ENCODE measurements around the gene C11orf98. TPM values are rescaled to one million over a fixed set of nuclear protein-coding genes. Genes with fewer than 3 reads are reported as not detected.

C11orf98 gene
- total RNA-seq, 4 donors from 2014 or later: 29.2 to 97.4 (median 41.1) TPM

DNA sequence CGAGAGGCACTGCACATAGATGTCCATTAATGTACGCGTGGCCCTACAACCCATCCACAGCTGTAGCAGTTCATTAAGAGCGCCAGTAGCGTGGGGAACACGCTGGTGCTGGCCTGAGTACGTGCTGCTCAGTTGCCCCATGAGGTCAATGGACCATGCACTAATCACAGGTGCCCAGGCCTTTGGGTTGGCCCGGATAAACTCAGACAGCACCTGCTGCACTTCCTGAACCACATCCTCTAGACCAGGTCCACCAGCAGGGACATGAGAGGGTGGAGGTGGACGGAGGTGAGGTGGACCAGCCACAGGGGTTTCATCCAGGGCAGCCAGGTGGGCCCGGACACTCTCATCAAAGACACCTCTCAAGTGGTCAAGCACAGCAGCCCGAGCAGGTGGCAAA, 15.5 kb downstream of the C11orf98 start:
- DNase-seq: no peak

DNA sequence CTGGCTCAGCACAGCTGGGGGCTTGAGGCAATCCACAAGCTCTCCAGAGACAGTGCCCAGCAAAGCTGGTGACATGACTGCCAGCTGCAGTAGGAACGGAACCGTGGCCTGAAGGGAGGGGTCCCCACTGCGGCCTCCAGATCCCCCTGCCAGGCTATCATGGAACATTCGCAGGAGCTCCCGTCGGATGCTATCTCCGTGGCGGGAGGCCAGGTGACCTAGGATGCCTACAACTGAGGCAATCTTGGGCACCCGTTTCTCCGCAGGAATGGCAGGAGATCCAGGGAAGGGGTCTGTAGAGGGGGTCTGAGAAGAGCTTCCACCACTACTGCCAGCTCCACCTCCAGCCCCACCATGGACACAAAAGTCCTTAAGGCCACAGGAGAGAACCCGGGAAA, 16.0 kb downstream of the C11orf98 start:
- Histone ChIP-seq H3K4me1 (peaks cover 0 to 35% (median 13%) of the 10 kb centered on the region in 4 donors), H3K9me3 (no peaks in the 10 kb centered on the region), H3K4me3 (no peak overlapping the region), H3K27ac (no peak overlapping the region), H3K36me3 (peaks cover 0 to 28% (median 0%) of the 10 kb centered on the region in 3 donors), H3K27me3 (no peaks in the 10 kb centered on the region)
- DNase-seq: no peak
- TF ChIP-seq, protein P1, sequence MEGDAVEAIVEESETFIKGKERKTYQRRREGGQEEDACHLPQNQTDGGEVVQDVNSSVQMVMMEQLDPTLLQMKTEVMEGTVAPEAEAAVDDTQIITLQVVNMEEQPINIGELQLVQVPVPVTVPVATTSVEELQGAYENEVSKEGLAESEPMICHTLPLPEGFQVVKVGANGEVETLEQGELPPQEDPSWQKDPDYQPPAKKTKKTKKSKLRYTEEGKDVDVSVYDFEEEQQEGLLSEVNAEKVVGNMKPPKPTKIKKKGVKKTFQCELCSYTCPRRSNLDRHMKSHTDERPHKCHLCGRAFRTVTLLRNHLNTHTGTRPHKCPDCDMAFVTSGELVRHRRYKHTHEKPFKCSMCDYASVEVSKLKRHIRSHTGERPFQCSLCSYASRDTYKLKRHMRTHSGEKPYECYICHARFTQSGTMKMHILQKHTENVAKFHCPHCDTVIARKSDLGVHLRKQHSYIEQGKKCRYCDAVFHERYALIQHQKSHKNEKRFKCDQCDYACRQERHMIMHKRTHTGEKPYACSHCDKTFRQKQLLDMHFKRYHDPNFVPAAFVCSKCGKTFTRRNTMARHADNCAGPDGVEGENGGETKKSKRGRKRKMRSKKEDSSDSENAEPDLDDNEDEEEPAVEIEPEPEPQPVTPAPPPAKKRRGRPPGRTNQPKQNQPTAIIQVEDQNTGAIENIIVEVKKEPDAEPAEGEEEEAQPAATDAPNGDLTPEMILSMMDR (IDR thresholded peaks at IDR 0.05): no peak
- TF ChIP-seq POLR2A (IDR thresholded peaks at IDR 0.05): no peak

More for the DNA sequence above, 15.5 kb downstream of the C11orf98 start:
- Histone ChIP-seq H3K27me3 (no peaks in the 10 kb centered on the region), H3K4me1 (peaks cover 0 to 33% (median 13%) of the 10 kb centered on the region in 4 donors), H3K4me3 (no peak overlapping the region), H3K9me3 (no peaks in the 10 kb centered on the region), H3K36me3 (peaks cover 0 to 23% (median 0%) of the 10 kb centered on the region in 3 donors), H3K27ac (no peak overlapping the region)
- TF ChIP-seq, protein P1 (IDR thresholded peaks at IDR 0.05): no peak
- no peak for TF ChIP-seq POLR2A (IDR thresholded peaks at IDR 0.05)

DNA sequence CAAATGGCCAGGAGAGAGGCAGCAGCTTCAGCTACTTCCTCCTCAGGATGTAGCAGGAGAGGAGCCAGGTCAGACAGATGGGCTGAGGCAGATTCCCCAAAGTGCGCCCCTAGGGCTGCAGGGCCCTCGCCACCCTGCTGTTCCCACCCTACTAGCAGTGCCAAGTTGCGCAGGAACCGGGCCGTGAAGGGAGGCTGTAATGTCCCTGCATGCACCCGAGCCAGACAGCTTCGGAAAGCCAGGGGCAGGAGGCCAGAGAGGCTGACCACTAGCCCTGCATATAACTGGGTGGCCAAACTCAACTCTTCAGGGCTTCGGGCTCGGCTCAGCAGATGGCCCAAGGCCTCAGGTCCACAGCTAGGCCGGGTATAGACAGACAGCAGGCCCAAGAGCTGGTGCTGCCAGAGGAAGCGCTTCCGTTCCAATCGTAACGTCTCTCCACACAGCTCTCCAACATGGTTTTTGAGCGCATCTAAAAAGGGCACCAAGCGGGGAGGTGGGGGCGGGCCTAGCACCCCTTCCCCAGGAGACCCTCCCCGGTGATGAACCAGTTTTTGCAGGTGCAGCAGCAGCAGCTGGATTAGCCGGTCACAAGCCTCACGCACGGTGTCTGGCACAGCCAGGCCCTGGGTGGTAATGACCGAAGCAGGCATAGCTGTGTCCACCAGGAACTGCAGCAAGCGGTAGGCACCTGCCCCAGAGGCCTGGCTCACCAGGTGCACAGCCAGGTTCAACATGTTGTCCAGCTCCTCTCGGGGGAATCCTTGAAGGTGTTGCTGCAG, 16.6 kb downstream of the C11orf98 start:
- Histone ChIP-seq H3K27ac (no peak overlapping the region), H3K4me1 (peaks cover 0 to 35% (median 13%) of the 10 kb centered on the region in 4 donors), H3K27me3 (no peaks in the 10 kb centered on the region), H3K9me3 (no peaks in the 10 kb centered on the region), H3K4me3 (no peak overlapping the region), H3K36me3 (peaks cover 0 to 34% (median 0%) of the 10 kb centered on the region in 3 donors)
- TF ChIP-seq POLR2A (IDR thresholded peaks at IDR 0.05): no peak
- TF ChIP-seq, protein P1 (IDR thresholded peaks at IDR 0.05): no peak
- no peak for DNase-seq

DNA sequence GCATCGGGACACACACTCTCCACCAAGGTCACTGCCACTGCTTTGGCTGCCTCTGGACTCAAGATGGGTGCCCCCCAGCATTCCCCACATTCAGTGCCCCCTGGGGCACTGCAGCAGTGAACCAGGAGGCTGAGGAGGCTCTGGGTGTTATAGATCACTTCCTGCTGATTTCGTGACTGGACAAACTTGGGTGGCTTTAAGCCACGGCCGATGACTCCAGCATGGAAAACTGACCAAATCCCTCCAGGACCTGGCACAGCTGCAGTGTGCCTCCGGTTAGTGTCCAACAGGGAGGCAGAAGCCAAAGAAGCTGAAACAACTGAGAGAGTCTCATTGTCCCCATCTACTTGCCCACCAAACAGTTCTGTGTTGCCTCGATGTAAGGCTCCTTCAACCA, 17.4 kb downstream of the C11orf98 start:
- H3K27me3 ChIP-seq: no peaks in the 10 kb centered on the region
- H3K27ac ChIP-seq: no peak overlapping the region
- H3K9me3 ChIP-seq: no peaks in the 10 kb centered on the region
- no peak for DNase-seq
- H3K4me3 ChIP-seq: no peak overlapping the region
- peaks cover 0 to 35% (median 13%) of the 10 kb centered on the region in 4 donors for H3K4me1 ChIP-seq
- TF ChIP-seq, protein P1 (IDR thresholded peaks at IDR 0.05): no peak
- no peak for TF ChIP-seq POLR2A (IDR thresholded peaks at IDR 0.05)
- H3K36me3 ChIP-seq: peaks cover 0 to 42% (median 0%) of the 10 kb centered on the region in 3 donors

DNA sequence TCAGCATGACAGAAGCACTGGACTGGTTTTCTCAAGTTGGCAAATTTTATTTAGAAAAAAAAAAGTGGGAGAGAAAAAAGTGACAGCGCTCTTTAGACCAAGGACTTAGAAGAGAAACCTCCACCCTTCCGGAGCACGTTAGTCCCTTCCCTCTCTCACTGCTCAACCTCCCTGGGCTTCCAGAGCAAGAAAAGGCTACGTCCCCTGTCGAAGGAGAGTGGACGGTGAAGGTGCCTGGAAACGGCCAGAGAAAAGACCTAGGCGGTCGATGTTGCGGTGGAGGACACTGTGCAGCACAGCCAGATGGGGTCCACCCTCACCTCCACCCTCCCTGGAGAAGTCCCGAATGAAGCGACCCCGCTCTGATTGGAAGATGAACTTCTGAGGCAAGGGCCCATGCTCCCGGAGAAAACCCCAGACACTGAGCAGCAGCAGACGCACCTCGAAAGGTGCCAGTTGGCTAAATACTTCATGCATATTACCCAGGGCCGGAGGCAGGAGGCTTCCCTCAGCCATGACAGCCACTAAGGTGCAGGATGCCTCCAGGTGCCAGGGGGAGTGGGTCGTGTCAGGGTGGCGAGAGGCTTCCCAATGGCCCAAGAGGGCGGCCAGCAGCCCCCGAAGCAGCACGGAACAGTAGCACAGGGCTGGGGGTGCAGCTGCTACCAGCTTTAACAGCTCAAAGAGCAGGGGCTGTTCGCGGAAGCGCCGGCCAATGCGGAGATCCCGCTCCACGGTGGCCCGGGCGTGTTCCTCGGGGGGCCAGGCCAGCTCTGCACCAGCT, 18.0 kb downstream of the C11orf98 start:
- TF ChIP-seq POLR2A (IDR thresholded peaks at IDR 0.05): no peak
- TF ChIP-seq, protein P1 (IDR thresholded peaks at IDR 0.05): no peak
- peaks cover 0 to 30% (median 10%) of the 10 kb centered on the region in 4 donors for H3K4me1 ChIP-seq
- no peak for DNase-seq
- H3K27me3 ChIP-seq: no peaks in the 10 kb centered on the region
- peak overlapping the region in 2 of 4 donors; percentile 39 to 93 for H3K27ac ChIP-seq
- peak overlapping the region in 2 of 4 donors; percentile 96 to 99 for H3K4me3 ChIP-seq
- H3K36me3 ChIP-seq: peaks cover 0 to 45% (median 0%) of the 10 kb centered on the region in 3 donors
- H3K9me3 ChIP-seq: no peaks in the 10 kb centered on the region

Data from Peyer's patch (tissue), 4 donors.